Activated T-helper 1 cell treated with anti-CD3 and anti-CD28 coated beads, Interleukin-12 subunit alpha, Interleukin-12 subunit beta, Interleukin-2, Interleukin-4 antibody, amounts not matched to agents 30 ng/mL and 10 ng/mL and 1 ng/mL, durations not matched to agents 14 hours and 24 hours and 36 hours (primary cell): ENCODE results near the gene RAB4B. TPM values are rescaled to one million over a fixed set of nuclear protein-coding genes. Genes with fewer than 3 reads are reported as not detected.
A peak's percentile ranks its signal among the peaks of the same experiment; 100 is the strongest.
"Not testable (repeated sequence)": the region's sequence is repeated elsewhere in the genome, so short reads cannot be mapped to it uniquely, and the experiment has no call there.

Source experiments
- DNase-seq: peaks from one replicate; pipeline ENCODE4 v3.0.0; 2021; ENCODE audit warnings: low spot score
- H3K27ac Mint-ChIP-seq: one replicate; pipeline ENCODE4 v1.8.0; 2021; ENCODE audit warnings: mild to moderate bottlenecking, mixed read lengths
- H3K27me3 Mint-ChIP-seq: one replicate; pipeline ENCODE4 v1.8.0; 2022; ENCODE audit warnings: mild to moderate bottlenecking, moderate library complexity, mixed read lengths; ENCODE audit not compliant: insufficient read depth
- H3K36me3 Mint-ChIP-seq: one replicate; pipeline ENCODE4 v1.8.0; 2021; ENCODE audit warnings: low read depth, mixed read lengths
- H3K4me1 Mint-ChIP-seq: one replicate; pipeline ENCODE4 v1.8.0; 2021; ENCODE audit warnings: low read depth, mixed read lengths
- H3K4me3 Mint-ChIP-seq: one replicate; pipeline ENCODE4 v1.8.0; 2021; ENCODE audit warnings: mild to moderate bottlenecking, moderate library complexity, mixed read lengths
- H3K9me3 Mint-ChIP-seq: one replicate; pipeline ENCODE4 v1.8.0; 2021; ENCODE audit warnings: mixed read lengths
- intact Hi-C: fragments of 100-400 bp; cut with micrococcal nuclease; formaldehyde crosslinking; loops from one replicate; pipeline ENCODE4 v1.15.1; 2024
- total RNA-seq: library from RNA; stranded (reverse); gene quantifications from 2 replicates; pipeline ENCODE4 v1.2.3, GENCODE V29; 2022

RAB4B gene
- total RNA-seq, 1 donor from 2014 or later, result 45.5 TPM

DNA sequence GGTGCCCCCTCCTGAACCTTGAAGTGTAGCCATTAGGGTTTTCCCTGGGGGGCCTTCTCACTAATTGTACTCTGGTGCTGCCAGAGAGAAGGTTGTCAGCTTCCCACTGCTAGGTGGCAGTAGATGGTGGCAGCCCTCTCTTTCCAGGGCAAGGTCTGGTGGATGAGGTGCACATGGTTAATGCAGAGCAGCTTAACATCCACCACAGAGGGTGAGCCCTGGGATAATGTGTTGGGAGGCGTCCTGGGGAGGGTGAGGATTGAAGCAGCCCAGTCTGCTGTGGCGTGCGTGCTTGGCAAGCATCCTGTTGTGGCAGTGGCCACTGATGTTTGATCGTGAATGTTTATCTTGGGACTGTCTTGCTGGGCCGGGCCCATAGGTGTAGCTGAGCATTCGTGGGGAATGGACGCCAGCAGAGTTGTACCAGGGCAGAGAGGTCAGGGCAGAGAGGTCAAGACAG, 26.8 kb downstream of the RAB4B start:
- intact Hi-C loops, result loop anchor here (5.0 kb wide), 1 partner anchor 547 kb away; the partner anchor contains the start of gene TGFB1
- Mint-ChIP-seq H3K27me3 (no peaks in the 10 kb centered on the region), H3K4me1 (peaks cover 83% of the 10 kb centered on the region), H3K36me3 (peaks cover 48% of the 10 kb centered on the region), H3K27ac (peak overlapping the region; percentile 98), H3K4me3 (peak overlapping the region; percentile 97), H3K9me3 (no peaks in the 10 kb centered on the region)
- no peak for DNase-seq

DNA sequence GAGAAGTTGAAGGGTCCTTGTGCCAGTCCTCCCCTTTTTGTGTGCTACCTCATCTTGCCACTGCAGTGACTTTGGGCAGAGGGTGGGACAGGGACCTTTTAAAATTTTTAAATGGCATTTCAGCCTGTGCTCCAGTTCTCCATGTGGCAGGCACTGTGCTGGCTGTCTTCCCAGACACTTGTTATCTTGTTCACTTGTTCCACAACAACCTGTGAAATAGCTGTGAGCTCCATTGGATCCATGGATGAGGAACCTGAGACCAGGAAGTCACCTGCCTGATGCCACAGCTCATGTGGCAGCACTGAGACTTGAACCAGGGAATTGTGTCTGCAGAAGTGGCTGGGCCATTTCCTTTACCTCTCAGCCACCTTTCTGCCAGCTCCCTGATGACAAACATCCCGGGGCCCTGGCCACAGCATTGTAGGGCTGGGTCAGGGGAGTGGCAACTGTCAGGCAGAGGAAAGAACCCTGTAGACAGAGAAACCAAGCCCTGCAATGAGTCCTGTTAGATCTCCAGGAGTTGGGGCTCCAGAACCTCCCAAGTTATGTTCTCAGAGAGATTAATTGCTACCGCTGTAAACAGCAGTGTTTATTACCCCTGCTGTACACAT, 27.3 kb downstream of the RAB4B start:
- Mint-ChIP-seq H3K27me3 (no peaks in the 10 kb centered on the region), H3K36me3 (peaks cover 46% of the 10 kb centered on the region), H3K27ac (peak overlapping the region; percentile 98), H3K9me3 (no peaks in the 10 kb centered on the region), H3K4me1 (peaks cover 83% of the 10 kb centered on the region), H3K4me3 (peak overlapping the region; percentile 97)
- peak; percentile 44 for DNase-seq
- intact Hi-C loops, result no loop called here

DNA sequence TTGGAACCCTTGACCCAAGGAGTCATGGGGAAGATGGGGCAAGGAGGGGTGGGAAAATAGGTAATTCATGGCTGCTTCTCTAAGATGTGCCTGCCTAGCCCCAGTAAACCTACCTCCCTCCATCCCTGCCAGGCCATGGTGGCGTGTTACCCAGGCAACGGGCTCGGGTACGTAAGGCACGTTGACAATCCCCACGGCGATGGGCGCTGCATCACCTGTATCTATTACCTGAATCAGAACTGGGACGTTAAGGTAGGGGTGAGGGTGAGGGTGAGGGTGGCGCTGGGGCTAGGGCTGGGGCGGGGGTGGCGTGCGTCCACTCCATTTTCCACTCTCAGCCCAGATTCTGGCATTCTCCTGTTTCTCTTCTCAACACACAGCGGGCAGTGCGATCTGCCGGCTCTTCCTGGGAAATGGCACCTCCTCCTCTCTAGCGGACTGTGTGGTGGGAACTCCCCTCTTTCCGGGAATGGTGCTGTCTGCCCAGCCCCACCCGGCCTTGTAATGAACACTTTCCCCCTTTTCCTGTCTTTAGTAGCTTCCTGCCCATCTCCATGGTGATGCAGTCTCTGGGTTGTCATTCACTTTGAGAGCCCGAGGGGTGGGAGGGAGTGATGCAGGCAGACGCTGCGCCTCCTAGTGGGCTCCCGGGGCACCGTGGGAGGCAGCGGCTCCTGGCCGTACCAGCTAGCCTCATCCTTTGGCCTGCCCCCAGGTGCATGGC, 28.5 kb downstream of the RAB4B start:
- DNase-seq, result peak; percentile 74
- Mint-ChIP-seq H3K4me3 (peak overlapping the region; percentile 97), H3K4me1 (peaks cover 82% of the 10 kb centered on the region), H3K27ac (peak overlapping the region; percentile 98), H3K9me3 (no peaks in the 10 kb centered on the region), H3K36me3 (peaks cover 48% of the 10 kb centered on the region), H3K27me3 (no peaks in the 10 kb centered on the region)
- intact Hi-C loops, result loop anchor here (1.0 kb wide), 4 partner anchors 8 to 143 kb away; partner anchors contain the start of gene ACTMAP

DNA sequence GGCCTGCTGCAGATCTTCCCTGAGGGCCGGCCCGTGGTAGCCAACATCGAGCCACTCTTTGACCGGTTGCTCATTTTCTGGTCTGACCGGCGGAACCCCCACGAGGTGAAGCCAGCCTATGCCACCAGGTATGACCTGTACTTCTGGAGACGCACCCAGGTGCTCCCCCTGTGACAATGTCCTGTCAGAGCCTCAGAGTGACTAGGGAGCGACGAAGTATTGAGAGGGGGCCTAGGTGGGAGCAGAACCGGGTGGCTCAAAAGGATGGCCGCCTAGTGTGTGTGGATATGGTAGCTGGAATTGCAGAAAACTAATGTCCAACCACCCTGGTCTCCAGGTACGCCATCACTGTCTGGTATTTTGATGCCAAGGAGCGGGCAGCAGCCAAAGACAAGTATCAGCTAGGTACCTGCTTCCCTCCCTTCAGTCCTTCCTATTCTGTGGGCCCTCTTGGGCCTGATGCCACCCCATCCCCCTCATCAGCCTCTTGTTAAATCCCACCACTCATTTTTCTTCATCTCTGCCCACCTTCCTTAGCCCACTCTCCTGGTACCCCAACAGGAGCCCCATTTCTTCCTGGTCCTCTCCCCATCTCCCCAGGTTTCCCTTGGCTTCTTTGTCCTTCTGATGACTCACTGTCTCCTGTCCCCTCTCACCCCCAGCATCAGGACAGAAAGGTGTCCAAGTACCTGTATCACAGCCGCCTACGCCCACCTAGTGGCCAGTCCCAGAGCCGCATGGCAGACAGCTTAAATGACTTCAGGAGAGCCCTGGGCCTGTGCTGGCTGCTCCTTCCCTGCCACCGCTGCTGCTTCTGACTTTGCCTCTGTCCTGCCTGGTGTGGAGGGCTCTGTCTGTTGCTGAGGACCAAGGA, 29.3 kb downstream of the RAB4B start:
- intact Hi-C loops, result loop anchor here (1.0 kb wide), 2 partner anchors 30 to 57 kb away; partner anchors contain the start of gene ACTMAP
- Mint-ChIP-seq H3K36me3 (peaks cover 43% of the 10 kb centered on the region), H3K9me3 (no peaks in the 10 kb centered on the region), H3K4me1 (peaks cover 80% of the 10 kb centered on the region), H3K27me3 (peaks cover under 1% of the 10 kb centered on the region), H3K4me3 (peak overlapping the region; percentile 77), H3K27ac (peak overlapping the region; percentile 98)
- DNase-seq, result no peak

DNA sequence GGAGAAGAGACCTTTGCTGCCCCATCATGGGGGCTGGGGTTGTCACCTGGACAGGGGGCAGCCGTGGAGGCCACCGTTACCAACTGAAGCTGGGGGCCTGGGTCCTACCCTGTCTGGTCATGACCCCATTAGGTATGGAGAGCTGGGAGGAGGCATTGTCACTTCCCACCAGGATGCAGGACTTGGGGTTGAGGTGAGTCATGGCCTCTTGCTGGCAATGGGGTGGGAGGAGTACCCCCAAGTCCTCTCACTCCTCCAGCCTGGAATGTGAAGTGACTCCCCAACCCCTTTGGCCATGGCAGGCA, 29.9 kb downstream of the RAB4B start:
- Mint-ChIP-seq H3K4me1 (peaks cover 76% of the 10 kb centered on the region), H3K27ac (peak overlapping the region; percentile 80), H3K9me3 (no peaks in the 10 kb centered on the region), H3K36me3 (peaks cover 43% of the 10 kb centered on the region), H3K27me3 (peaks cover 4% of the 10 kb centered on the region), H3K4me3 (peak overlapping the region; percentile 23)
- no peak for DNase-seq
- intact Hi-C loops, result no loop called here

DNA sequence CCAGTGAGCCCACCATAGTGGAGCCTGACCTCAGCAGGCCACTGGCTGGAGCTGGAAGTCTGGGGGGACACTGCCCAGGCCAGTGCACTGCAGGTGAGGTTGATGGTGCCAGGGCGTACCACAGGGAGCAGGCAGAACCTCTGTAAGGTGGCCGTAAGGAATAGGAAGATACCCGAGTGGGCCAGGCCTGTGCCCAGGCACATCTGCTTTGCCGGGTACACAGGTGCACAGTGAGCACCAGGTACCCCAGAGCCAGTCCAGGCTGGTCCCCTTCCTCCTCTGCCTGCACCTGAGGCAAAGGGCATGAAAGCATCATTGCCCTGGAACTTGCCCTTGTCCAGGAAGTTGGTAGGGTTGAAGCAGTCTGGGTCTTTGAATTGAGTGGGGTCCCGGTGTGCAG, 30.4 kb downstream of the RAB4B start:
- Mint-ChIP-seq H3K4me3 (no peak overlapping the region), H3K4me1 (peaks cover 71% of the 10 kb centered on the region), H3K36me3 (peaks cover 43% of the 10 kb centered on the region), H3K9me3 (no peaks in the 10 kb centered on the region), H3K27me3 (peaks cover 5% of the 10 kb centered on the region), H3K27ac (no peak overlapping the region)
- no peak for DNase-seq
- intact Hi-C loops, result no loop called here

DNA sequence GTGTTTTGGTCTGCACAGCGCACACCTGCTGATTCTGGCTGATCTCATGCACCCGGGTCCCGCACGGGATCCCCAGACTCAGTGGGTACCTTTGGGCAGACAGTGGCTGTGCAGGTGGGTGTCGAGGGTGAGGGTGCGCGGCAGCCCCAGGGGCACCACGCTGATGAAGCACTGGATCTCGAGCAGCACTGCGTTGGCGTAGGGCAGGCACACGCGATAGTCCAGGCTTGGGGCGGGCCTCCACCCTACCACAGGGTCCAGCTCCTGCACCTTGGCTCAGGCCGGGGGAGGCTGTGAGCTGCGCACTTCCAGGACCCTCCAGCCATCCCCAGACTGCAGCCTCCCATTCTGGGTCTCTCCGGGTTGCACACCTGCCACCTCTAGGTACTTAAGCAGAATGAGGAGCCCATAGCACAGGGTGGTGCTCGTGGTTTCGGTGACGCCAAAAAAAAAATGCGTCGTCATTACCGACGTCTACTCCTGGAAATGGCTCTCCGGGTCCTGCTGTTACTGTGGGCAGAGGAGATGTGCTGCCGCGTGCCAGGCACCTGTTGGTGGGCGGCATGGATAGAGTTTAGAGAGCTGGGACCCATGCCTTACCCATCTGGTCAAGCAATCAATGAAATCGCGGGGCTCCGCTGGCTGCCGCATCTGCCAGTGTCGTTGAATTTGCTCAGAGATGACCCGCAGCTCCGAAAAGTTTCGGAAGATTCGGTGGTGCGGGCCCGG, 31.5 kb downstream of the RAB4B start:
- Mint-ChIP-seq H3K4me1 (peaks cover 61% of the 10 kb centered on the region), H3K36me3 (peaks cover 36% of the 10 kb centered on the region), H3K9me3 (no peaks in the 10 kb centered on the region), H3K27ac (no peak overlapping the region), H3K4me3 (peak overlapping the region; percentile 56), H3K27me3 (peaks cover 15% of the 10 kb centered on the region)
- intact Hi-C loops, result no loop called here
- no peak for DNase-seq

DNA sequence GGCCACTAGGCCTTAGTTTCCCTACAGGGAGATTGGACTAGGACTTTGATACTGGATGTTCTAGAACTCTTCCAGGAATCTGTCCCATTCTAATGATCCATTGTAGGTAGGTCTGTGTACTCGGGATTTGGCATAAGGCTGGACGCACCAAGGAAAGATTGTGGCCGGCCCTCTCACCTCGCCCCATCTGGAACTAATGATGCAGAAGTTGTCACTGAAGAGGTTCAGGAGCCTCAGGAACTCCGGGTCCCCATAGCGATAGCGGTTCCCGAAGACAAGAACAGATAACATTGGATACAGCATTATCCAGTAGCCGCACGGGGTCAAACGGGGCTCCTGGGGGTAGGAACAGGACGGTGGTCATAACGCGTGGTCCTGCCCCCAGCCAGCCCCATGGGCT, 32.1 kb downstream of the RAB4B start:
- no peak for DNase-seq
- Mint-ChIP-seq H3K4me3 (peak overlapping the region; percentile 56), H3K27me3 (peaks cover 20% of the 10 kb centered on the region), H3K9me3 (no peaks in the 10 kb centered on the region), H3K36me3 (peaks cover 34% of the 10 kb centered on the region), H3K4me1 (peaks cover 54% of the 10 kb centered on the region), H3K27ac (no peak overlapping the region)
- intact Hi-C loops, result no loop called here

DNA sequence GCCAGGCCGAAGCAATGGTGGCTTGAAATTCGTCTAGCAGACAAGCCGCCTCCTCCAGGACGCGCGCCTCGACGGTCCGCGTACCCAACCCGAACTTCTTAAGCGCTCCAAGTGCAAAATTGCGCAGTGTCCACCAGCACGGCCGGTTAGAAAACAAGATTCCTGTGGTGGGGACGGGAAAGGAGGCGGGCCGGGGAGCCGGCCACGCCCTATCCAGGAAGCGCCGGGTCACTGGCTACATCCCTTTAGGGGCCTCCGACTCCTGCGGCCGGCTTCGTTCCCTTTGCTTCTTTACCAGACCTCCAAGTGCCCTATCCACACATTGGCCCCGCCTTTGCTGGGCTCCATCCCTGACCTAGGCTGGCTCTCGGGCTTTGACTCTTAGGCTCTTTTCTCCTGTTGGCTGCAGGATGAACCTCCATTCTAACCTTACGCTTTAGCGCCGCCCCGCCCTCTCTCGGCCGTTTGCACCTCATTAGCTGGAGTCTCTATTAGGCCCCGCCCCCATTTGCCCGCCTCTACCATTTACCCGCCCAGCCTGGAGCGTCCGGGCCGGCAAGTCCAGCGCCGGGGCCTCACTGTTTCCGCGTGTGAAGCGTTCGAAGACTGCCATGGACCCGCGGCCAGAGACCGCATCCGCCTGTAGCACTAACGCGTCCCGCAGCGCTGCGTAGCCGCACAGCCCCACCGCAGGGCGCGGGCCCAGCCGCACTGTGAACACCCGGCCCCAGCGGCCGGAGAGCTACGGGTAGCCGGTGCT, 32.8 kb downstream of the RAB4B start:
- intact Hi-C loops, result loop anchor here (1.0 kb wide), 1 partner anchor 13 kb away; no protein-coding TSS in a partner anchor
- H3K27ac Mint-ChIP-seq, result peak overlapping the region; percentile 68
- H3K4me3 Mint-ChIP-seq, result peak overlapping the region; percentile 94
- peaks cover 34% of the 10 kb centered on the region for H3K36me3 Mint-ChIP-seq
- peaks cover 20% of the 10 kb centered on the region for H3K27me3 Mint-ChIP-seq
- DNase-seq, result peak; percentile 55
- H3K4me1 Mint-ChIP-seq, result peaks cover 48% of the 10 kb centered on the region
- H3K9me3 Mint-ChIP-seq, result not testable (repeated sequence)

DNA sequence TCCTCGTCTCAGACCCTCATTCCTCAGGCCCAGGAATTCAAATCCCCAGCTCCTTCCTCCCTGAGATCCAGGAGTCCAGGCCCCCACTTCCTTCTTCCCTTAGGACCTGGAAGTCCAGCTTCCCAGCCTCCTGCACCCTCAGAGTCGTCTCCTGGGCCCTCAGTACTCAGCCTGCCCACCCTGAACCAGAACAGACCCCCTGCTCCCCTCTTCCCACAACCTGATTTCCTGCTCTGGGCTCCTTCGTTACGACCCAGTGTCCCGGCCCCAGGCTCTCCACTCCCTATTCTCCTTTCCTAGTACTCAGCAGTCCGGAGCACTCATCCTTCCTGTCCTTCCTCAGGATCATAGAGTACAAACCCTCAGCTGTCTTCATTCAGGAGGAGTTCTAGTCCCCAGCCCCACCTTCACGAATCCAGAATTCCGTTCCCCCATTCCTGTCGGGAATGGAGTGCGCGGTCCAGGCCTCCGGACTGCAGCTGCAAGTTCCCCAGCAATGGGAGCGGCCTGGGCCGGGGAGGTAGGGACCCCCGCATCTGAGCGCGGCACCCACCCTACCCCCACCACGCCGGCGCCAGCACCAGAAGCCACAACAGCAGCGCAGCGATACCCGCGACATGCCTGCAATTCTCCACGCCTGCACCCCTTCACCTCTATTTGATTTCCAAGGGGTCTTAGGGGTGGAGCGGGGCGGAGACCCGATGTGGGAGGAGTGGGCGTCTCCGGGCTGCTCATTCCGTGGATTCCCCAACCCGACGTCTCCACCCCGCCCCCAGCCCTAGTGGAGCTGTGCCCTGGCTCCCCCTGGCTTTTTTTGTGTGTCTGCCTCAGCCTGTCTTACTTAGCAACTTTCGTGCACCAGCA, 33.7 kb downstream of the RAB4B start:
- intact Hi-C loops, result loop anchor here (1.0 kb wide), 1 partner anchor 13 kb away; no protein-coding TSS in a partner anchor
- Mint-ChIP-seq H3K9me3 (no peaks in the 10 kb centered on the region), H3K4me3 (peak overlapping the region; percentile 80), H3K4me1 (peaks cover 39% of the 10 kb centered on the region), H3K27me3 (peaks cover 22% of the 10 kb centered on the region), H3K36me3 (peaks cover 33% of the 10 kb centered on the region), H3K27ac (peak overlapping the region; percentile 63)
- no peak for DNase-seq

DNA sequence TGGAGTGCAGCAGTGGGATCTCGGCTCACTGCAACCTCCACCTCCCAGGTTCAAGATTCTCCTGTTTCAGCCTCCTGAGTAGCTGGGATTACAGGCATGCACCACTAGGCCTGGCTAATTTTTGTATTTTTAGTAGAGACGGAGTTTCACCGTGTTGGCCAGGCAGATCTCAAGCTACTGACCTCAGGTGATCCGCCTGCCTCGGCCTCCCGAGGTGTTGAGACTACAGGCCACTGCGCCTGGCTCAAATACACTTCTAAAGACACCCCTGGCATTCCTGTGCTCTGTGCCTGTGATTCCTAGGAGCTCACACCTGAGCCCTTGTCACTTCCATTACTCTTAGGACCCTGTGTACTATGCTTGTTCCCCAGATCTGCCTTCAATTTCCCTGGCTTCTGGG, 34.5 kb downstream of the RAB4B start:
- Mint-ChIP-seq H3K36me3 (peaks cover 26% of the 10 kb centered on the region), H3K27me3 (peaks cover 24% of the 10 kb centered on the region), H3K4me1 (peaks cover 30% of the 10 kb centered on the region), H3K4me3 (peak overlapping the region; percentile 35)
- intact Hi-C loops, H3K27ac Mint-ChIP-seq, H3K9me3 Mint-ChIP-seq, DNase-seq: not testable (repeated sequence)
